Neural cell (in vitro differentiated cells): ENCODE results near the gene CAMKMT.

Source experiments
- CTCF ChIP-seq: fragments of 450-650 bp; IDR thresholded peaks from 2 replicates; pipeline ENCODE4 v1.5.1; 2014; ENCODE audit warnings: antibody characterized with exemption, mild to moderate bottlenecking, moderate library complexity; ENCODE audit not compliant: poor library complexity, severe bottlenecking
- EP300 ChIP-seq: fragments of 450-650 bp; conservative IDR thresholded peaks from 2 replicates; pipeline ENCODE4 v1.6.1; 2014; ENCODE audit warnings: antibody characterized with exemption, mild to moderate bottlenecking, moderate library complexity; ENCODE audit not compliant: poor library complexity, severe bottlenecking
- MXI1 ChIP-seq: fragments of 450-650 bp; conservative IDR thresholded peaks from 2 replicates; pipeline ENCODE4 v1.6.1; 2014; ENCODE audit warnings: antibody characterized with exemption, mild to moderate bottlenecking; ENCODE audit not compliant: poor library complexity, severe bottlenecking
- POLR2AphosphoS5 ChIP-seq: IDR thresholded peaks from 2 replicates; pipeline ENCODE4 v1.6.1; 2012

- no peak for TF ChIP-seq POLR2AphosphoS5
- no peak for TF ChIP-seq CTCF
- TF ChIP-seq MXI1 = no peak
- TF ChIP-seq EP300 = no peak
Observed at GRCh38 chr2:44564752-44565151, 203.0 kb downstream of the CAMKMT start.
